WTC11 (cell line): ENCODE data around the gene TNRC18. TPM values are rescaled to one million over a fixed set of nuclear protein-coding genes. Genes with fewer than 3 reads are reported as not detected.

Experiments used
- ATAC-seq: fragments of 200-7000 bp; cut with Tn5 transposase; 2 replicates; pipeline ENCODE4 v1.10.0; 2021; ENCODE audit warnings: mild to moderate bottlenecking, moderate library complexity
- CTCF ChIA-PET: fragments of 300-600 bp; sonication (Branson Sonifier 250); formaldehyde crosslinking; loops from one replicate; lab custom pipeline; 2021; ENCODE audit warnings: antibody characterized with exemption; lab: Charles Lee
- POLR2A ChIA-PET: fragments of 350-600 bp; sonication (Branson Sonifier 250); formaldehyde crosslinking; loops from one replicate; lab custom pipeline; 2021; ENCODE audit warnings: antibody characterized with exemption; lab: Charles Lee
- DNase-seq: peaks from one replicate; pipeline ENCODE4 v3.0.0; 2021; ENCODE audit warnings: low spot score
- H3K27ac Mint-ChIP-seq: 2 replicates; pipeline ENCODE4 v1.8.0; 2021; ENCODE audit warnings: mixed read lengths
- H3K27me3 Mint-ChIP-seq: 2 replicates; pipeline ENCODE4 v1.8.0; 2021; ENCODE audit warnings: low read depth, mild to moderate bottlenecking, moderate library complexity, mixed read lengths
- H3K36me3 Mint-ChIP-seq: 2 replicates; pipeline ENCODE4 v1.8.0; 2021; ENCODE audit warnings: mixed read lengths
- H3K4me1 Mint-ChIP-seq: 2 replicates; pipeline ENCODE4 v1.8.0; 2022; ENCODE audit warnings: mixed read lengths
- H3K4me3 Mint-ChIP-seq: 2 replicates; pipeline ENCODE4 v1.8.0; 2021; ENCODE audit warnings: mild to moderate bottlenecking, moderate library complexity, mixed read lengths
- H3K9me3 Mint-ChIP-seq: 2 replicates; pipeline ENCODE4 v1.8.0; 2021; ENCODE audit warnings: mixed read lengths
- ATF1 ChIP-seq: sonication (generic); formaldehyde crosslinking; IDR thresholded peaks from 2 replicates; pipeline ENCODE4 v1.8.1; 2023; ENCODE audit warnings: mild to moderate bottlenecking, moderate library complexity, missing genetic modification reagents
- CREB1 ChIP-seq: sonication (generic); formaldehyde crosslinking; IDR thresholded peaks from 2 replicates; pipeline ENCODE4 v1.8.0; 2023; ENCODE audit warnings: mild to moderate bottlenecking, missing genetic modification reagents
- ELF4 ChIP-seq: sonication (generic); formaldehyde crosslinking; IDR thresholded peaks from 2 replicates; pipeline ENCODE4 v1.8.1; 2022; ENCODE audit warnings: low read depth, mild to moderate bottlenecking, moderate library complexity, missing genetic modification reagents
- KAT7 ChIP-seq: sonication (generic); formaldehyde crosslinking; IDR thresholded peaks from 2 replicates; pipeline ENCODE4 v1.8.1; 2023; ENCODE audit warnings: missing genetic modification reagents, mild to moderate bottlenecking, borderline replicate concordance
- NFE2L1 ChIP-seq: sonication (generic); formaldehyde crosslinking; IDR thresholded peaks from 2 replicates; pipeline ENCODE4 v1.8.1; 2023; ENCODE audit warnings: missing genetic modification reagents
- NR3C1 ChIP-seq: sonication (generic); formaldehyde crosslinking; conservative IDR thresholded peaks from 2 replicates; pipeline ENCODE4 v1.8.1; 2023; ENCODE audit warnings: low read depth, mild to moderate bottlenecking, missing genetic modification reagents
- TCF7 ChIP-seq: sonication (generic); formaldehyde crosslinking; IDR thresholded peaks from 2 replicates; pipeline ENCODE4 v1.8.0; 2022; ENCODE audit warnings: mild to moderate bottlenecking, low read depth, missing genetic modification reagents, moderate library complexity
- TEAD4 ChIP-seq: sonication (generic); formaldehyde crosslinking; IDR thresholded peaks from 2 replicates; pipeline ENCODE4 v1.8.0; 2022; ENCODE audit warnings: mild to moderate bottlenecking, missing genetic modification reagents
- ZNF317 ChIP-seq: sonication (generic); formaldehyde crosslinking; IDR thresholded peaks from 2 replicates; pipeline ENCODE4 v1.8.1; 2023; ENCODE audit warnings: low read depth, mild to moderate bottlenecking, moderate library complexity, missing genetic modification reagents, borderline replicate concordance
- ZNF671 ChIP-seq: fragments of 250-450 bp; sonication (Bioruptor Pico); IDR thresholded peaks from 2 replicates; pipeline ENCODE4 v1.8.0; 2021; ENCODE audit warnings: mild to moderate bottlenecking
- total RNA-seq: library from RNA; stranded (reverse); gene quantifications from 3 replicates; pipeline ENCODE4 v1.2.3, GENCODE V29; 2021
- TF ChIP-seq, protein P1 (sequence below): sonication (generic); formaldehyde crosslinking; IDR thresholded peaks from 2 replicates; pipeline ENCODE4 v1.8.1; 2022; ENCODE audit warnings: low read depth, mild to moderate bottlenecking, moderate library complexity, missing genetic modification reagents, borderline replicate concordance
- TF ChIP-seq, protein P2 (sequence below): sonication (generic); formaldehyde crosslinking; IDR thresholded peaks from 2 replicates; pipeline ENCODE4 v1.8.0; 2022; ENCODE audit warnings: mild to moderate bottlenecking, missing genetic modification reagents
- TF ChIP-seq, protein P3 (sequence below): sonication (generic); formaldehyde crosslinking; IDR thresholded peaks from 2 replicates; pipeline ENCODE4 v1.8.0; 2022; ENCODE audit warnings: mild to moderate bottlenecking, missing genetic modification reagents
- TF ChIP-seq, protein P4 (sequence below): sonication (generic); formaldehyde crosslinking; IDR thresholded peaks from 2 replicates; pipeline ENCODE4 v1.8.1; 2023; ENCODE audit warnings: mild to moderate bottlenecking, missing genetic modification reagents
- TF ChIP-seq, protein P5 (sequence below): fragments of 250-450 bp; sonication (Bioruptor Pico); IDR thresholded peaks from 2 replicates; pipeline ENCODE4 v1.9.0; 2021; ENCODE audit warnings: moderate library complexity, mild to moderate bottlenecking, inconsistent platforms, borderline replicate concordance
- TF ChIP-seq, protein P6 (sequence below): fragments of 250-450 bp; sonication (Bioruptor Pico); IDR thresholded peaks from 2 replicates; pipeline ENCODE4 v1.9.0; 2021; ENCODE audit warnings: mild to moderate bottlenecking, borderline replicate concordance
- TF ChIP-seq, protein P7 (sequence below): fragments of 250-450 bp; sonication (Bioruptor Pico); IDR thresholded peaks from 2 replicates; pipeline ENCODE4 v1.9.0; 2021; ENCODE audit warnings: mild to moderate bottlenecking
- TF ChIP-seq, protein P8 (sequence below): sonication (generic); formaldehyde crosslinking; IDR thresholded peaks from 2 replicates; pipeline ENCODE4 v1.8.1; 2022; ENCODE audit warnings: mild to moderate bottlenecking, moderate library complexity, missing genetic modification reagents
- TF ChIP-seq, protein P9 (sequence below): fragments of 250-450 bp; sonication (Bioruptor Pico); IDR thresholded peaks from 2 replicates; pipeline ENCODE4 v1.8.0; 2021; ENCODE audit warnings: mild to moderate bottlenecking

TNRC18 gene
- total RNA-seq, 1 experiment from 2014 or later = 55.0 TPM

DNA sequence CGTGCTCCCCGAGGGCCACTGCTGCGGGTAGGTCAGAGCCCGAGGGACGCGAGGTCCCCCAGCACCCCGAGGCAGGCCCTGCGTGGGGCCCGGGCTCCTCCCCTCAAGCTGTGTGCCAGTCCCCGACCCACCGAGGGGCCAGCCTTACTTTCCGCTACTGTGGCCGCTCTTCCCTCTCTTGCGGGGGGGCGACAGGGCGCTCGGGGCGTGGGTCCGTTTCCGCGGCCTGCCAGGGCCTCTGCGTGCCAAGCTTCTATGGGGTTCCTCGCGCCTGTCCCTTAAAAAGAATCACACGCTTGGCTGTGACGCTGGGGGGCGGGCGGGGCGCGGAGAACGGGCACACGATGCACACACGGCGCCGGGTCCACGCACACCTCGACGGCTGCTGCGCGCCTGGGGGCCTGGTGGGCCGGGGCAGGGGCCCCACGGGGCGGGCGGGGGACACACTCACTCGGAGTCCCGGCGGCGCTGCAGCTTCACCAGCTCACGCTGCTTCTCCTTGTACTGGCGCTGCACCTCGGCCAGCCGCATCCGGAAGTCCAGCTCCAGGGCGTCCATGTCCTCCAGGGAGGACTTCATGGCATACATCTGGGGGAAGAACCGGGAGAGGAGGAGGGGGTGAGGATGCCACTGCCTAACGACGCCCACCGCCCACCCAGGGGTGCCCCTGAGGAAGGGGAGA, 62.0 kb downstream of the TNRC18 start:
- H3K27ac Mint-ChIP-seq = no peak overlapping the region
- no peaks in the 10 kb centered on the region for H3K27me3 Mint-ChIP-seq
- no peak for ATAC-seq
- H3K4me3 Mint-ChIP-seq = no peak overlapping the region
- H3K36me3 Mint-ChIP-seq = peaks cover 6% of the 10 kb centered on the region
- no peaks in the 10 kb centered on the region for H3K9me3 Mint-ChIP-seq
- TF ChIP-seq, protein P1, sequence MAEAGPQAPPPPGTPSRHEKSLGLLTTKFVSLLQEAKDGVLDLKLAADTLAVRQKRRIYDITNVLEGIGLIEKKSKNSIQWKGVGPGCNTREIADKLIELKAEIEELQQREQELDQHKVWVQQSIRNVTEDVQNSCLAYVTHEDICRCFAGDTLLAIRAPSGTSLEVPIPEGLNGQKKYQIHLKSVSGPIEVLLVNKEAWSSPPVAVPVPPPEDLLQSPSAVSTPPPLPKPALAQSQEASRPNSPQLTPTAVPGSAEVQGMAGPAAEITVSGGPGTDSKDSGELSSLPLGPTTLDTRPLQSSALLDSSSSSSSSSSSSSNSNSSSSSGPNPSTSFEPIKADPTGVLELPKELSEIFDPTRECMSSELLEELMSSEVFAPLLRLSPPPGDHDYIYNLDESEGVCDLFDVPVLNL (CRISPR knock-in tag) = no peak
- TF ChIP-seq NR3C1 (CRISPR knock-in tag) = no peak
- no peak for TF ChIP-seq ZNF671
- DNase-seq = no peak
- ChIA-PET CTCF (interaction anchor here (0.8 to 1.3 kb wide), 3 partner anchors 11 to 121 kb away, joined by 3 to 5 read pairs (median 3); no protein-coding TSS in a partner anchor), POLR2A (no interaction called here)
- no peaks in the 10 kb centered on the region for H3K4me1 Mint-ChIP-seq

DNA sequence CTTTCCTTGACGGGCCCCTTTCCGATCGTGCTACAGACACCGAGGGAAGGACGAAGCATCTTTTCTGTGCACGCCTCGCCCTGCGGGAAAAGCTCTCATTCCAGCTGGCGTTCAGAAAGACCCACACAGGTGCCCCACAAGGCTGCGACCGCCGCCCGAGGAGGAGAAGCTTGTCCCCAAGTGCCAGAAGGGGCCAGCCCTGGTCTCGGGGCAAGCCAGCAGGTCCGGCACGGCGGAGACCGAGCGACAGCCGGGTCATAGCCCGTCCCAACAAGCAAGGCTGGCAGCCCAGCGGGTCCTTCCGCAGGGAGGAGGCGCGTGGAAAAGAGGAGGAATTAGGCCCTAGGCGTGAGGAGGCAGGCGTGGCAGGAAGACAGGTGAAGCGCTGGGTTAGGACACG, 62.7 kb downstream of the TNRC18 start:
- H3K4me3 Mint-ChIP-seq = no peak overlapping the region
- H3K27ac Mint-ChIP-seq = peak overlapping the region; percentile 50; the same call in 1 of the 2 replicates
- CTCF ChIA-PET = interaction anchor here (0.9 to 1.3 kb wide), 2 partner anchors 29 to 121 kb away, joined by 5 read pairs; no protein-coding TSS in a partner anchor
- ATAC-seq (no peak), DNase-seq (no peak)
- H3K36me3 Mint-ChIP-seq = peaks cover 11% of the 10 kb centered on the region
- POLR2A ChIA-PET = no interaction called here
- no peaks in the 10 kb centered on the region for H3K27me3 Mint-ChIP-seq
- H3K4me1 Mint-ChIP-seq = no peaks in the 10 kb centered on the region
- H3K9me3 Mint-ChIP-seq = no peaks in the 10 kb centered on the region
- TF ChIP-seq, protein P2, sequence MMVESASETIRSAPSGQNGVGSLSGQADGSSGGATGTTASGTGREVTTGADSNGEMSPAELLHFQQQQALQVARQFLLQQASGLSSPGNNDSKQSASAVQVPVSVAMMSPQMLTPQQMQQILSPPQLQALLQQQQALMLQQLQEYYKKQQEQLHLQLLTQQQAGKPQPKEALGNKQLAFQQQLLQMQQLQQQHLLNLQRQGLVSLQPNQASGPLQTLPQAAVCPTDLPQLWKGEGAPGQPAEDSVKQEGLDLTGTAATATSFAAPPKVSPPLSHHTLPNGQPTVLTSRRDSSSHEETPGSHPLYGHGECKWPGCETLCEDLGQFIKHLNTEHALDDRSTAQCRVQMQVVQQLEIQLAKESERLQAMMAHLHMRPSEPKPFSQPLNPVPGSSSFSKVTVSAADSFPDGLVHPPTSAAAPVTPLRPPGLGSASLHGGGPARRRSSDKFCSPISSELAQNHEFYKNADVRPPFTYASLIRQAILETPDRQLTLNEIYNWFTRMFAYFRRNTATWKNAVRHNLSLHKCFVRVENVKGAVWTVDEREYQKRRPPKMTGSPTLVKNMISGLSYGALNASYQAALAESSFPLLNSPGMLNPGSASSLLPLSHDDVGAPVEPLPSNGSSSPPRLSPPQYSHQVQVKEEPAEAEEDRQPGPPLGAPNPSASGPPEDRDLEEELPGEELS (CRISPR knock-in tag) = no peak
- TF ChIP-seq NFE2L1 (CRISPR knock-in tag) = no peak
- TF ChIP-seq, protein P3, sequence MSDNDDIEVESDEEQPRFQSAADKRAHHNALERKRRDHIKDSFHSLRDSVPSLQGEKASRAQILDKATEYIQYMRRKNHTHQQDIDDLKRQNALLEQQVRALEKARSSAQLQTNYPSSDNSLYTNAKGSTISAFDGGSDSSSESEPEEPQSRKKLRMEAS = no peak
- TF ChIP-seq ZNF317 (CRISPR knock-in tag) = no peak
- no peak for TF ChIP-seq TEAD4
- TF ChIP-seq ATF1 (CRISPR knock-in tag) = no peak
- TF ChIP-seq CREB1 = no peak
- no peak for TF ChIP-seq KAT7 (CRISPR knock-in tag)
- TF ChIP-seq, protein P4, sequence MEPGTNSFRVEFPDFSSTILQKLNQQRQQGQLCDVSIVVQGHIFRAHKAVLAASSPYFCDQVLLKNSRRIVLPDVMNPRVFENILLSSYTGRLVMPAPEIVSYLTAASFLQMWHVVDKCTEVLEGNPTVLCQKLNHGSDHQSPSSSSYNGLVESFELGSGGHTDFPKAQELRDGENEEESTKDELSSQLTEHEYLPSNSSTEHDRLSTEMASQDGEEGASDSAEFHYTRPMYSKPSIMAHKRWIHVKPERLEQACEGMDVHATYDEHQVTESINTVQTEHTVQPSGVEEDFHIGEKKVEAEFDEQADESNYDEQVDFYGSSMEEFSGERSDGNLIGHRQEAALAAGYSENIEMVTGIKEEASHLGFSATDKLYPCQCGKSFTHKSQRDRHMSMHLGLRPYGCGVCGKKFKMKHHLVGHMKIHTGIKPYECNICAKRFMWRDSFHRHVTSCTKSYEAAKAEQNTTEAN (CRISPR knock-in tag) = no peak
- TF ChIP-seq TCF7 (CRISPR knock-in tag) = no peak
- TF ChIP-seq, protein P5, sequence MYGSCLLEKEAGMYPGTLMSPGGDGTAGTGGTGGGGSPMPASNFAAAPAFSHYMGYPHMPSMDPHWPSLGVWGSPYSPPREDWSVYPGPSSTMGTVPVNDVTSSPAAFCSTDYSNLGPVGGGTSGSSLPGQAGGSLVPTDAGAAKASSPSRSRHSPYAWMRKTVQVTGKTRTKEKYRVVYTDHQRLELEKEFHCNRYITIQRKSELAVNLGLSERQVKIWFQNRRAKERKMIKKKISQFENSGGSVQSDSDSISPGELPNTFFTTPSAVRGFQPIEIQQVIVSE = no peak
- TF ChIP-seq, protein P6, sequence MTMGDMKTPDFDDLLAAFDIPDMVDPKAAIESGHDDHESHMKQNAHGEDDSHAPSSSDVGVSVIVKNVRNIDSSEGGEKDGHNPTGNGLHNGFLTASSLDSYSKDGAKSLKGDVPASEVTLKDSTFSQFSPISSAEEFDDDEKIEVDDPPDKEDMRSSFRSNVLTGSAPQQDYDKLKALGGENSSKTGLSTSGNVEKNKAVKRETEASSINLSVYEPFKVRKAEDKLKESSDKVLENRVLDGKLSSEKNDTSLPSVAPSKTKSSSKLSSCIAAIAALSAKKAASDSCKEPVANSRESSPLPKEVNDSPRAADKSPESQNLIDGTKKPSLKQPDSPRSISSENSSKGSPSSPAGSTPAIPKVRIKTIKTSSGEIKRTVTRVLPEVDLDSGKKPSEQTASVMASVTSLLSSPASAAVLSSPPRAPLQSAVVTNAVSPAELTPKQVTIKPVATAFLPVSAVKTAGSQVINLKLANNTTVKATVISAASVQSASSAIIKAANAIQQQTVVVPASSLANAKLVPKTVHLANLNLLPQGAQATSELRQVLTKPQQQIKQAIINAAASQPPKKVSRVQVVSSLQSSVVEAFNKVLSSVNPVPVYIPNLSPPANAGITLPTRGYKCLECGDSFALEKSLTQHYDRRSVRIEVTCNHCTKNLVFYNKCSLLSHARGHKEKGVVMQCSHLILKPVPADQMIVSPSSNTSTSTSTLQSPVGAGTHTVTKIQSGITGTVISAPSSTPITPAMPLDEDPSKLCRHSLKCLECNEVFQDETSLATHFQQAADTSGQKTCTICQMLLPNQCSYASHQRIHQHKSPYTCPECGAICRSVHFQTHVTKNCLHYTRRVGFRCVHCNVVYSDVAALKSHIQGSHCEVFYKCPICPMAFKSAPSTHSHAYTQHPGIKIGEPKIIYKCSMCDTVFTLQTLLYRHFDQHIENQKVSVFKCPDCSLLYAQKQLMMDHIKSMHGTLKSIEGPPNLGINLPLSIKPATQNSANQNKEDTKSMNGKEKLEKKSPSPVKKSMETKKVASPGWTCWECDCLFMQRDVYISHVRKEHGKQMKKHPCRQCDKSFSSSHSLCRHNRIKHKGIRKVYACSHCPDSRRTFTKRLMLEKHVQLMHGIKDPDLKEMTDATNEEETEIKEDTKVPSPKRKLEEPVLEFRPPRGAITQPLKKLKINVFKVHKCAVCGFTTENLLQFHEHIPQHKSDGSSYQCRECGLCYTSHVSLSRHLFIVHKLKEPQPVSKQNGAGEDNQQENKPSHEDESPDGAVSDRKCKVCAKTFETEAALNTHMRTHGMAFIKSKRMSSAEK (CRISPR knock-in tag) = no peak
- TF ChIP-seq, protein P7, sequence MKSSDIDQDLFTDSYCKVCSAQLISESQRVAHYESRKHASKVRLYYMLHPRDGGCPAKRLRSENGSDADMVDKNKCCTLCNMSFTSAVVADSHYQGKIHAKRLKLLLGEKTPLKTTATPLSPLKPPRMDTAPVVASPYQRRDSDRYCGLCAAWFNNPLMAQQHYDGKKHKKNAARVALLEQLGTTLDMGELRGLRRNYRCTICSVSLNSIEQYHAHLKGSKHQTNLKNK (CRISPR knock-in tag) = no peak
- TF ChIP-seq, protein P8, sequence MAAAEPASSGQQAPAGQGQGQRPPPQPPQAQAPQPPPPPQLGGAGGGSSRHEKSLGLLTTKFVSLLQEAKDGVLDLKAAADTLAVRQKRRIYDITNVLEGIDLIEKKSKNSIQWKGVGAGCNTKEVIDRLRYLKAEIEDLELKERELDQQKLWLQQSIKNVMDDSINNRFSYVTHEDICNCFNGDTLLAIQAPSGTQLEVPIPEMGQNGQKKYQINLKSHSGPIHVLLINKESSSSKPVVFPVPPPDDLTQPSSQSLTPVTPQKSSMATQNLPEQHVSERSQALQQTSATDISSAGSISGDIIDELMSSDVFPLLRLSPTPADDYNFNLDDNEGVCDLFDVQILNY = no peak
- TF ChIP-seq, protein P9, sequence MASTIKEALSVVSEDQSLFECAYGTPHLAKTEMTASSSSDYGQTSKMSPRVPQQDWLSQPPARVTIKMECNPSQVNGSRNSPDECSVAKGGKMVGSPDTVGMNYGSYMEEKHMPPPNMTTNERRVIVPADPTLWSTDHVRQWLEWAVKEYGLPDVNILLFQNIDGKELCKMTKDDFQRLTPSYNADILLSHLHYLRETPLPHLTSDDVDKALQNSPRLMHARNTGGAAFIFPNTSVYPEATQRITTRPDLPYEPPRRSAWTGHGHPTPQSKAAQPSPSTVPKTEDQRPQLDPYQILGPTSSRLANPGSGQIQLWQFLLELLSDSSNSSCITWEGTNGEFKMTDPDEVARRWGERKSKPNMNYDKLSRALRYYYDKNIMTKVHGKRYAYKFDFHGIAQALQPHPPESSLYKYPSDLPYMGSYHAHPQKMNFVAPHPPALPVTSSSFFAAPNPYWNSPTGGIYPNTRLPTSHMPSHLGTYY (CRISPR knock-in tag) = no peak
- no peak for TF ChIP-seq ELF4 (CRISPR knock-in tag)
